H1 (cell line): Measurements from ENCODE around the gene VWA3B. TPM values are rescaled to one million over a fixed set of nuclear protein-coding genes. Genes with fewer than 3 reads are reported as not detected.

ENCODE experiments used
- CTCF ChIA-PET: fragments of 300-600 bp; sonication (Branson Sonifier 250); formaldehyde crosslinking; loops from one replicate; lab custom pipeline; 2021; ENCODE audit not compliant: partially characterized antibody; lab: Charles Lee
- POLR2A ChIA-PET: fragments of 300-600 bp; sonication (Branson Sonifier 250); formaldehyde crosslinking; loops from one replicate; lab custom pipeline; 2021; ENCODE audit warnings: inconsistent platforms; ENCODE audit not compliant: partially characterized antibody; lab: Charles Lee
- DNase-seq, 2 experiments: peaks; one replicate each; pipeline versions ENCODE4 v3.0.0 to v3.0.0-alpha.2; 2010 to 2022; ENCODE audit warnings: low spot score in 2 of 2, low read depth in 1 of 2, mixed read lengths in 1 of 2
- FAIRE-seq: peaks from 2 replicates; lab custom pipeline; 2011; peaks lifted over from hg19 to GRCh38; lab: Jason Lieb, UNC
- H2AFZ ChIP-seq: 2 replicates; pipeline ENCODE4 v1.8.1; 2012; ENCODE audit warnings: low read length, inconsistent platforms
- H2AK5ac ChIP-seq: 2 replicates; pipeline ENCODE4 v1.6.1; 2013; ENCODE audit warnings: low read depth, low read length
- H2BK120ac ChIP-seq: replicated peaks from 2 replicates; pipeline ENCODE3; 2013; ENCODE audit warnings: low read depth, low read length, inconsistent platforms
- H2BK12ac ChIP-seq: 2 replicates; pipeline ENCODE4 v1.6.1; 2013; ENCODE audit warnings: low read depth, low read length
- H2BK15ac ChIP-seq: 2 replicates; pipeline ENCODE4 v1.6.1; 2013; ENCODE audit warnings: low read length
- H2BK20ac ChIP-seq: 2 replicates; pipeline ENCODE4 v1.6.1; 2013; ENCODE audit warnings: low read length
- H2BK5ac ChIP-seq: 2 replicates; pipeline ENCODE4 v1.6.1; 2013; ENCODE audit warnings: low read depth, low read length
- H3K14ac ChIP-seq: 2 replicates; pipeline ENCODE4 v1.6.1; 2013; ENCODE audit warnings: inconsistent platforms; ENCODE audit not compliant: insufficient read length
- H3K18ac ChIP-seq: 2 replicates; pipeline ENCODE4 v1.6.1; 2013; ENCODE audit warnings: low read length; ENCODE audit errors: extremely low read depth
- H3K23ac ChIP-seq: 2 replicates; pipeline ENCODE4 v1.6.1; 2013; ENCODE audit warnings: inconsistent platforms; ENCODE audit not compliant: insufficient read length
- H3K23me2 ChIP-seq: 2 replicates; pipeline ENCODE4 v1.6.1; 2013; ENCODE audit warnings: low read depth, low read length
- H3K27ac ChIP-seq: 2 replicates; pipeline ENCODE4 v1.6.1; 2011; ENCODE audit warnings: low read depth, low read length, inconsistent platforms
- H3K27me3 ChIP-seq, 4 experiments: replicated peaks in 1 of 4; 1 replicate in 1 of 4; 2 replicates in 3 of 4; pipeline versions ENCODE4 v1.6.1 to v1.8.1; 2011 to 2013; ENCODE audit warnings: low read length in 3 of 4, mild to moderate bottlenecking in 3 of 4, inconsistent platforms in 2 of 4, mixed read lengths in 2 of 4, moderate library complexity in 1 of 4; ENCODE audit not compliant: control insufficient read depth in 3 of 4, insufficient read depth in 3 of 4; ENCODE audit errors: extremely low read depth in 1 of 4
- H3K36me3 ChIP-seq, 4 experiments: 2 replicates each; pipeline versions ENCODE4 v1.6.1 to v1.8.1; 2011 to 2013; ENCODE audit warnings: mild to moderate bottlenecking in 4 of 4, low read length in 3 of 4, moderate library complexity in 2 of 4, control low read depth in 1 of 4, inconsistent platforms in 1 of 4; ENCODE audit not compliant: insufficient read depth in 4 of 4, control insufficient read depth in 2 of 4
- H3K4ac ChIP-seq: replicated peaks from 2 replicates; pipeline ENCODE3; 2013; ENCODE audit warnings: low read length, low read depth, mixed read lengths, inconsistent platforms; ENCODE audit not compliant: insufficient read length
- H3K4me1 ChIP-seq, 4 experiments: replicated peaks in 1 of 4; 1 replicate in 1 of 4; 2 replicates in 3 of 4; pipeline versions ENCODE4 v1.6.1 to v1.8.1; 2011 to 2013; ENCODE audit warnings: low read length in 3 of 4, inconsistent platforms in 2 of 4, mixed read lengths in 1 of 4; ENCODE audit not compliant: insufficient read depth in 4 of 4, control insufficient read depth in 3 of 4
- H3K4me2 ChIP-seq, 2 experiments: 2 replicates each; pipeline versions ENCODE4 v1.6.1 to v1.8.1; 2011 to 2013; ENCODE audit warnings: low read depth in 2 of 2, low read length in 2 of 2, control low read depth in 1 of 2, inconsistent platforms in 1 of 2, mild to moderate bottlenecking in 1 of 2; ENCODE audit not compliant: insufficient read depth in 1 of 2
- H3K4me3 ChIP-seq, 4 experiments: fragments of 200-600, 300-600 bp in 1 of 4; sonication (generic), shearing (Covaris generic), sonication (Bioruptor Twin) in 1 of 4; 2 replicates each; pipeline versions ENCODE4 v1.5.1 to v1.8.1; 2011 to 2016; ENCODE audit warnings: low read length in 4 of 4, low read depth in 3 of 4, control low read depth in 2 of 4, inconsistent platforms in 2 of 4, mild to moderate bottlenecking in 2 of 4, mixed read lengths in 1 of 4, moderate library complexity in 1 of 4; ENCODE audit not compliant: insufficient read depth in 2 of 4; ENCODE audit errors: extremely low read depth in 1 of 4
- H3K56ac ChIP-seq: replicated peaks from 2 replicates; pipeline ENCODE3; 2013; ENCODE audit warnings: low read depth, mild to moderate bottlenecking, mixed read lengths, low read length, inconsistent platforms; ENCODE audit not compliant: insufficient read length
- H3K79me1 ChIP-seq: 2 replicates; pipeline ENCODE4 v1.6.1; 2013; ENCODE audit warnings: low read depth, low read length, control low read depth
- H3K79me2 ChIP-seq, 2 experiments: 2 replicates each; pipeline versions ENCODE4 v1.6.1 to v1.8.1; 2012 to 2013; ENCODE audit warnings: low read length in 2 of 2, mild to moderate bottlenecking in 2 of 2, inconsistent platforms in 1 of 2; ENCODE audit not compliant: insufficient read depth in 2 of 2, control insufficient read depth in 1 of 2
- H3K9ac ChIP-seq, 4 experiments: replicated peaks in 1 of 4; 1 replicate in 1 of 4; 2 replicates in 3 of 4; pipeline versions ENCODE4 v1.6.1 to v1.8.1; 2011 to 2013; ENCODE audit warnings: low read depth in 3 of 4, low read length in 3 of 4, control low read depth in 2 of 4, mild to moderate bottlenecking in 2 of 4, moderate library complexity in 2 of 4, inconsistent platforms in 1 of 4; ENCODE audit errors: extremely low read depth in 1 of 4
- H3K9me3 ChIP-seq, 2 experiments: 2 replicates each; pipeline versions ENCODE4 v1.6.1 to v1.8.1; 2012 to 2013; ENCODE audit warnings: mild to moderate bottlenecking in 2 of 2, moderate library complexity in 2 of 2, control low read depth in 1 of 2, inconsistent platforms in 1 of 2, low read depth in 1 of 2, low read length in 1 of 2, mixed read lengths in 1 of 2; ENCODE audit not compliant: insufficient read depth in 2 of 2
- H4K20me1 ChIP-seq, 2 experiments: replicated peaks in 1 of 2; 2 replicates each; pipeline versions ENCODE3 to v1.8.1; 2011 to 2013; ENCODE audit warnings: inconsistent platforms in 2 of 2, low read length in 2 of 2, mild to moderate bottlenecking in 1 of 2; ENCODE audit not compliant: insufficient read depth in 2 of 2, control insufficient read depth in 1 of 2
- H4K5ac ChIP-seq: 2 replicates; pipeline ENCODE4 v1.6.1; 2013; ENCODE audit warnings: low read length, low read depth, mixed read lengths, inconsistent platforms; ENCODE audit not compliant: insufficient read length
- H4K8ac ChIP-seq: 2 replicates; pipeline ENCODE4 v1.8.0; 2013; ENCODE audit warnings: mild to moderate bottlenecking, moderate library complexity, low read length, inconsistent platforms; ENCODE audit not compliant: insufficient read depth; ENCODE audit errors: extremely low read depth
- H4K91ac ChIP-seq: replicated peaks from 2 replicates; pipeline ENCODE3; 2013; ENCODE audit warnings: low read length, mixed read lengths, inconsistent platforms; ENCODE audit not compliant: insufficient read length
- CEBPB ChIP-seq: IDR thresholded peaks from 2 replicates; pipeline ENCODE4 v1.6.1; 2012; ENCODE audit warnings: low read depth, low read length
- GABPA ChIP-seq: IDR thresholded peaks from 2 replicates; pipeline ENCODE4 v1.6.1; 2011; ENCODE audit warnings: mild to moderate bottlenecking, low read length, moderate library complexity, borderline replicate concordance; ENCODE audit not compliant: insufficient read depth
- POLR2AphosphoS5 ChIP-seq: IDR thresholded peaks from 2 replicates; pipeline ENCODE4 v1.6.1; 2011; ENCODE audit warnings: low read depth, low read length
- SUZ12 ChIP-seq: fragments of 200-600 bp; sonication (generic); IDR thresholded peaks from 2 replicates; pipeline ENCODE4 v1.6.1; 2012; ENCODE audit warnings: mild to moderate bottlenecking, inconsistent platforms, low read length, moderate library complexity, mixed read lengths
- TAF7 ChIP-seq: optimal IDR thresholded peaks from 2 replicates; pipeline ENCODE3; 2011; ENCODE audit warnings: low read depth, mild to moderate bottlenecking, inconsistent platforms, low read length, moderate library complexity, borderline replicate concordance
- TEAD4 ChIP-seq: IDR thresholded peaks from 2 replicates; pipeline ENCODE4 v1.6.1; 2012; ENCODE audit warnings: low read depth, low read length, inconsistent platforms, mixed read lengths
- WGBS, 2 experiments: shearing (Covaris generic) in 1 of 2; methylation state at CpG; one replicate each; pipeline versions ENCODE4 v1.1.6 to v1.1.7; 2013 to 2015; ENCODE audit warnings: low lambda C conversion rate in 2 of 2, mixed read lengths in 2 of 2, inconsistent platforms in 1 of 2, low coverage in 1 of 2, missing lambda C conversion rate in 1 of 2; ENCODE audit not compliant: insufficient replicate concordance in 2 of 2, insufficient coverage in 1 of 2, insufficient read length in 1 of 2; ENCODE audit errors: extremely low coverage in 1 of 2, missing lambda C conversion rate in 1 of 2; 5-methylcytosine and 5-hydroxymethylcytosine counted together
- polyA plus RNA-seq, 7 experiments: library from polyadenylated mRNA; depleted of rRNA in 3 of 7; stranded (reverse) in 5 of 7; unstranded in 2 of 7; fragments of >200 nt in 5 of 7; fragments of 200-250 nt in 2 of 7; gene quantifications; 1 replicate in 5 of 7; 2 replicates in 1 of 7; 4 replicates in 1 of 7; pipeline versions ENCODE4 v1.2.1 to v1.2.3, GENCODE V29; 2011 to 2013; ENCODE audit warnings: missing spikeins in 2 of 7, mixed read lengths in 2 of 7
- total RNA-seq: library from RNA; stranded (reverse); fragmentation: NEBNext Ultra II Directional; extraction: Animal tissue kit (Norgen Biotek cat#: 25700); gene quantifications from 2 replicates; pipeline ENCODE4 v1.2.1, GENCODE V29; 2021
- TF ChIP-seq, protein P1 (sequence below): IDR thresholded peaks from 2 replicates; pipeline ENCODE4 v1.6.1; 2011; ENCODE audit warnings: low read depth, mild to moderate bottlenecking, low read length; ENCODE audit not compliant: insufficient read depth

The VWA3B gene
- total and polyA plus RNA-seq, 2 of the 8 experiments (the other 6 are each of a cell fraction or from before 2014, with no cell fraction given) = not detected

DNA sequence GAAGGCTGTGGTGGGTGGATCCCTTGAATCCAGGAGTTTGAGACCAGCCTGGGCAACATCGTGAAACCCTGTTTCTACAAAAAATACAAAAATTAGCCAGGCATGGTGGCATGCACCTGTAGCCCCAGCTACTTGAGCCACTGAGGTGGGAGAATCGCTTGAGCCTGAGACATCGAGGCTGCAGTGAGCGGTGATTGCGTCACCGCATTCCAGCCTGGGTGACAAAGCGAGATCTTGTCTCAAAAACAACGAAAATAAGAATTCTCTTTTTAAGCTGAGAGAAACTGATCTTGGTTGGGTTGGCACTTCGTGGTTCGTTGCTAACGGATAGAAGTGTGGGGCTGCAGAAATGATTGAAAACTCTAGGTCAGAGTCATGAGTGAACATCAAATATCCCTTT lies 150.0 kb downstream of the VWA3B start:
- Histone ChIP-seq H2AK5ac (no peak overlapping the region), H4K5ac (no peak overlapping the region), H3K27me3 (no peaks in the 10 kb centered on the region), H3K79me1 (no peaks in the 10 kb centered on the region), H3K4me3 (no peak overlapping the region), H3K27ac (no peak overlapping the region), H2BK5ac (no peak overlapping the region), H3K36me3 (no peaks in the 10 kb centered on the region), H3K56ac (no peak overlapping the region), H3K18ac (no peak overlapping the region), H3K79me2 (no peaks in the 10 kb centered on the region), H4K91ac (no peak overlapping the region), H3K9ac (no peak overlapping the region), H4K8ac (no peak overlapping the region), H3K4ac (no peak overlapping the region), H2AFZ (no peak overlapping the region), H3K23me2 (no peaks in the 10 kb centered on the region), H2BK20ac (no peak overlapping the region), H3K4me1 (no peaks in the 10 kb centered on the region), H3K4me2 (no peak overlapping the region), H2BK15ac (no peak overlapping the region), H3K14ac (no peak overlapping the region), H3K23ac (no peak overlapping the region), H3K9me3 (no peaks in the 10 kb centered on the region), H2BK12ac (no peak overlapping the region), H4K20me1 (no peaks in the 10 kb centered on the region), H2BK120ac (no peak overlapping the region)
- WGBS, 2 experiments = 89% methylated on average over 11 of the region's 11 CpGs; no CpG with 5 or more reads in 1 of the 2 experiments
- CTCF ChIA-PET = interaction anchor here (1.5 kb wide), 1 partner anchor 33 kb away, joined by 6 read pairs; no protein-coding TSS in a partner anchor
- DNase-seq (no peak), FAIRE-seq (no peak)
- POLR2A ChIA-PET = no interaction called here
- TF ChIP-seq SUZ12 (no peak), POLR2AphosphoS5 (no peak), TEAD4 (peak; percentile 63), CEBPB (peak; percentile 92), TAF7 (no peak), GABPA (no peak)
- TF ChIP-seq, protein P1, sequence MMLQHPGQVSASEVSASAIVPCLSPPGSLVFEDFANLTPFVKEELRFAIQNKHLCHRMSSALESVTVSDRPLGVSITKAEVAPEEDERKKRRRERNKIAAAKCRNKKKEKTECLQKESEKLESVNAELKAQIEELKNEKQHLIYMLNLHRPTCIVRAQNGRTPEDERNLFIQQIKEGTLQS = 0 out of 2 replicates have a peak, but pooled peaks have one; percentile 21
